ENCODE results near the gene ESCO1.
A peak's percentile ranks its signal among the peaks of the same experiment; 100 is the strongest.

ESCO1 gene

DNA sequence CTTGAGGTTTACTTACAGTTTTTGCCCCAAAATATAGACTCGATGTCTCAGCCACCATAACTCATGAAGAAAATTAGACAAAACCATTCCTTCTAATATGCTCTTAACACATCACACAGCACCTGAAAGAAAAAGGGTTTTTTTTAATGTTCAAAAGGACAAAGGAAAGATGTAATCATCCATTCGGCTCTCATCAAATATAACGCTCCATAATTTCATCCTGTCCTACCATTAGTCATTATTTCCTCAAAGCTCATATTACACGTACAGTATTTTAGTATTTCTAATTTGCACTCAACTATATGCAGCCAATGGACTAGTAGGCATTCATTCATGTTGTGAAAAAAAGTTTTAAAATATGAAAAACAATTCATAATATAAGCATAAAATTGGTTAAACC is 24.8 kb downstream of the ESCO1 start:
- no peak for DNase-seq

DNA sequence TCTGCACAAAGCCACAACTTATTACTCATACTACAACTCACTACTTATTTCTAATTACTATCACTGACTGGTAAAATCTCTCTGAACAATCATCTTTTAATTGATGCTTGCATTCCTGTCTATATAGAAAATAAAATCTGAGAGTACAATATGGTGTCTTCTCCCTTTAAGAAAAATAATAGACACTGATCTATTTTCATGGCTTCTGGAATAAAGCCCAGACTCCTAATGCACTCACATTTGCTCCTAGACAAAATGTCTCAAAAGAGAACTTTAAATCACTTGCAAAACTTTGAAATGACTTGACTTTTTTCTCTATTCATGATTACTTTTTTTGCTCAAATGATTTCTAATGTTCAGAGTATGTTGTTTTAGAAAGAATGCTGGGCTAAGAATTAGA is 28.7 kb downstream of the ESCO1 start:
- DNase-seq = no peak

DNA sequence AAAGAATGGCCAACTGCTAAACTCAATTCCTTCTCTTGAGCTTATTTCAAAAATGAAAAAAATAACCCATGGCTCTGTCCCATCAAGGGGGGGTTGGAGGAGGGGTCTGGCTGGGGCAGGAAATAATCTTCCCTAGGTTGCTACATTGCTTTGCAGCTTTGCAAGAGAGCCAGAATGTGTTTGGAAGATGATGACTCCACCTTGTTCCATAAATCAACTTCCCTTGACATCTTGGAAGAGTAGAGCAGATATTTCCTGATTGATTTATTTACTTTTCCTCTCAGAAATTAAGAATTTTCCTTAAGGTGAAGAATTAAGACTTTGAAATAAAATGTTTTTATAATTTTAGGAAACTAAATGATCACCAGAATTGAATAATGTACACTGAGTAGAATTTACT is 41.3 kb downstream of the ESCO1 start:
- DNase-seq = no peak

DNA sequence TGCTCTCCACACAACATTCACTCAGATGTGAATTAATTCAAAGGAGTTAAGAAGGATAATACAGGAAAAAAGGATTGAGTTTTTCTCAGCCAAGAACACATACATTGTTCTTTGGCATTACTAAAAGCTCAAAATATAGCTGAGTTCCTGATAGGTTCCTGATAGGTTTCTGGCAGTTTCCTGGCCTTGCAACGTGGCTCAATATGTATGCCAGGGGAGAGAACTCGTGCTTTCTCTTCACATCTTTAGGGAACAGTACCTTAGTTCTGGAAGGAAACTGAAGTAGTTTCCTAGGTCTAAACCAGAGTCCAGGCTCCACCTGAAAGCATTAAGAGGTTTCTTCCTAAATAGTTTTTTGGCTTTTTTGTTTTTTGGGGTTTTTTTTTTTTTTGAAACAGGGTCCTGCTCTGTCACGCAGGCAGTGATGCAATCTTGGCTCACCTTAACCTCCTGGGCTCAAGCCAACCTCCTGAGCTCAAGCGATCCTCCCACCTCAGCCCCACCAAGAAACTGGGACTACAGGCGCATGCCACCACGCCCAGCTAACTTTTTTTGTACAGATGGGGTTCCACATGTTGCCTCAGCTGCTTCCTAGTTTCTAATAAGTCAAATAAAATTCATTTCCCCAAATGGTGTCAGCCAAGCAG is 42.8 kb downstream of the ESCO1 start:
- no peak for DNase-seq

DNA sequence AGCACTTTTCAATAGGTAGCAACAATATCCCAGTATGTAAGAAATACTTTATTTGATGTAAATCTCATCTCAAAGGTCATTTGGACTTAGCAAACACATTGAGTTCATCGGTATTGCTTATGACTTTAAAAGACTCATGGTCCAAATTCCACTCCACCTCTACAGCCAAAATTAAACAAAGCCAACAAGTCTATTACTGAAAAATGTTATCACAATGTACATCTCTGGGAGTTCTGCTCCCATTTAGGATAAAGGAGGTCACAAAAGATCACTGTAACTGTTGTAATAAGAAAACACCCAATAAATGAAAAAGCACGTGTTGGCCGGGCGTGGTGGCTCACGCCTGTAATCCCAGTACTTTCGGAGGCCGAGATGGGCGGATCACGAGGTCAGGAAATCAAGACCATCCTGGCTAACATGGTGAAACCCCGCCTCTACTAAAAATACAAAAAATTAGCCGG is 50.0 kb downstream of the ESCO1 start:
- DNase-seq = no peak

DNA sequence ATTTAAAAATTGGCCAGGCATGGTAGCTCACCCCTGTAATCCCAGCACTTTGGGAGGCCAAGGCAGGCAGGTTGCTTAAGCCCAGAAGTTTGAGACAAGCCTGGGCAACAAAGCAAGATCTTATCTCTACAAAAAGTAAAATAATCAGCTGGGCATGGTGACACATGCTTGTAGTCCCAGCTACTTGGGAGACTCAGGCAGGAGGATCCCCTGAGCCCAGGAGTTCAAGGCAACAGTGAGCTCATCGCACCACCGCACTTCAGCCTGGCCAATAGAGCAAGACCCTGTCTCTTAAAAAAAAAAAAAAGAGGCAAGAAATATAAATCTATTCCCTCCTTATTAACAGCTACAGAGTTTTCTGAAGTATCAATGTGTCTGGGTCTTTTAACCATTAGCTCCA is 51.9 kb downstream of the ESCO1 start:
- DNase-seq = no peak

DNA sequence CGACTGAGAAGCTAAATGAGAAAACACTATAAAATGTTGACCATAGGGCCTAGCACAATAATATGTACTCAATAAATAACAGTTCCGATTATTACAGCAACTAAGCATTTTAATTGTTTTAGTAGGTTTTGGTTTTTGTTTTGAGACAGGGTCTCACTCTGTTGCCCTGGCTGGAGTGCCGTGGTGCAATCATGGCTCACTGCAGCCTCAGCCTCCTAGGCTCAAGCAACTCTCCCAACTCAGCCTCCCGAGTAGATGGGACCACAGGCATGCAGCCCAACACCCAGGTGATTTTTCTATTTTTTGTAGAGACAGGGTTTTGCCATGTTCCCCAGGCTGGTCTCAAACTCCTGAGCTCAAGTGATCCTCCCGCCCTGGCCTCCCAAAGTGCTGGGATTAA is 54.1 kb downstream of the ESCO1 start:
- no peak for DNase-seq

DNA sequence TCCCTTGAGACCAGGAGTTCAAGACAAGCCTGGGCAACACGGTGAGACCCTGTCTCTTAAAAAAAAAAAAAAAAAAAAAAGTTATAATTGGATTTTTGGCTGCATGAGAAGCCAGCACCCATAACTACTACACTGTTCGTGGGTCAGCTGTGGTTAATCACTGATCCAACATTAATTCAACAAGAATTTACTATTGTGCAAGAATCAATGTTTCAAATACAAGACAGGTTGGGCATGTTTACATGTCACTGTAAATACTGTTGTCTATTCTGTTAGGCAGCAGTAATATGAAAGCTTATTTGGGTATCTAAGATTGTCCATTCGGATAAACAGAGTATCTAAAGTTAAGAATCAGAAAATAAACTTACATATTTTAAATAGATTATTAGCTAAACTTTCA is 62.3 kb downstream of the ESCO1 start:
- no peak for DNase-seq

DNA sequence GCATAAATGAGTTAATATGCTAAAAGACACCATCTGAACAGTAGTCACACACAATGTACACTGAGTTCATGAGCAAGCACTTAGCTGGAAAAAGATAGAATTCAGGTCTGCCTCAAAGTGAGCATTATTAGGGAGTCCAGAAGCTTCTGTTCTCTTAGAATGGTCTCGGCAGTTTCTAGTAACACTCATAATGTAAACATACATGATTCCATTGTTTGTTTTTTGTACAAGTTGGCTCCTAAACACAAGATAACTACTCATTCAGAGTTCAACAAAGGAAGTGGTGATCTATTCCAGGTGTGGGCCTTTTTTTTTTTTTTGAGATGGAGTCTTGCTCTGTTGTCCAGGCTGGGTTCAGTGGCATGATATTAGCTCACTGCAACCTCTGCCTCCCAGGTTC is 66.2 kb downstream of the ESCO1 start:
- DNase-seq = no peak

DNA sequence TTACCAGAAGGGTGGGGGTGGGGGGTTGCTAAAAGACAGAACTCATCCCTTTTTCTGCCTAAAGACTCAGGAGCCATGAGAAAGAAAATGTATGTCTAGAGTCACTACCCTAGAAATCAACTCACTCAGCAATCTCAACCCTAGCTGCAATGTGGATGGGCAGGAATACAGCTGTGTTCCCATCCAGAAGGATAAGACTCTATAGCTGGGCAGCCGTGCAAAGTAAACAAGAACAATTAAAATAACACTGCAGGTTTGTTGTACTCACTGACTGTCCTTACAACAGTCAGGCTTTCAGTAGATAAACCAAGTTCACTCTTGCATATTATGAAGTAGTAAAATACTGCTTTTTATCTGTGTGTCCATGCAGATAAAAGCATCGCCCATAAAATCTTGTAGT is 74.0 kb downstream of the ESCO1 start:
- no peak for DNase-seq

DNA sequence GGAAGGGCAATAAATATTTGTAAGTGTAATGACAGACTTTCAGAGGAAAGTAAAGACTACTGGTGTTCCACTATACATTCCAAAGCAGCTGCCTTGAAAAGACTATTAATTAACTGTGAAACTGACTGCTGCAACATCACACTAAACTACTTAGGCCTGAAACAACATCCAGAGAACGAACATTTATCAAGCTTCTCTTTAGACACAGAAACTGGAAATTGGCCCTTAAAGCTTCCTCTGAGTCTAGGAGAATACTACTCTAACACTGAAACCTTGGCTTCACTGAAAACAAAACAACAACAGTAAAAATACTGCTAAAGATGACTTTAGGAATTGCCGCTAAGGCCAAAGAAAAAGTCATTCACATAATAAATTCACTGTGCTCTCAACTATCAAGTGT is 74.6 kb downstream of the ESCO1 start:
- no peak for DNase-seq

DNA sequence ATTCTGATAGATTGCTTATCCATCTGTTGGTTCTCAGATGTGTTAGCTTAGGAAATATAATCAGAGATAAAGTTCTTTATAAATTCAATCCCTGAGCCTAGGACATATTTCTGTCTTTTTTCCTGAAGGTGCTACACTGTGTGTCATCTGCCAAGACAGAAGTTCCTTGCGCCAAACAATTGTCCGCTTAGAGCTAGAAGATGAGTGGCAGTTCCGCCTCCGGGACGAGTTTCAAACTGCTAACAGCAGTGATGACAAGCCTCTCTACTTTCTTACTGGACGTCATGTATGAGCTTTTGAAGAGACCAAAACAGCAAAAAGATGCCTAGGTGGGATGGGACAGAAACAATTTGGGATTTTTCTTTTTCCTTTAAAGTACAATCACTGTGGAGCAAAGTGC is 78.0 kb downstream of the ESCO1 start:
- no peak for DNase-seq

DNA sequence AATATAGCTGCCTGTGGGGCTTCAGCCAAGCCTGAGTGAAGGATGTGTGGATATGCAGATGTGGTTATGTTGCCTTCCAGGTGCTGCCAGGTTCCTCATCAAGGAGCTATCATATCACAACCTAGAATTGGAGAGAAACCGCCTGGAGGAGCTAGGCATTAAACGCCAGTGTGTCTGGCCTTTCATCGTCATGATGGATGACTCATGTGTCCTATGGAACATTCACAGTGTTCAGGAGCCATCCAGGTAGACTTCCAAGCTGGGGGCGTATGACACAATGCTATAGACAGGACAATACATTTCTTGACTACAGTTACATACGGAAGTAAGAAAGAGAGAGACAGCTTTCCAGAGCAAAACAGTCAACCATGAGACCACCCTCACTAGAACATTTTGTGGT is 86.8 kb downstream of the ESCO1 start:
- no peak for DNase-seq

DNA sequence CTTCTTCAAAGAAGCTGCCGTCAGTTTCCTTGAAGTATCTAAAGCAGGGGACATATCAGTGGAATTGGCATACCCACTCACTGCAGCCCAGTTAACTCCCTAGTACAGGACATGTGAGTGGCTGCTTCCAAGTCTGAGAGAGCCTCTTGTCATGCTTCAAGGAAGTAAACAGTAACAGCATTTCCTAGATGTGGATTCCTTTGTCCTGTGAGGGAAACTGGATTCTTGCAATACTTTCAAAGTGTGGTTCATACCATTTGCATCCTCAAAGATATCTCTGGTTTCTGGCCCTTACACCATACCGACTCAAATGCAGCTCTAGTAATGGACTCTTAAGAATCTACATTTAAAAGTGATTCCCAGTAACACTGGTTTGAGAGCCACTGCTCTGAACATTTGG is 87.2 kb downstream of the ESCO1 start:
- no peak for DNase-seq

DNA sequence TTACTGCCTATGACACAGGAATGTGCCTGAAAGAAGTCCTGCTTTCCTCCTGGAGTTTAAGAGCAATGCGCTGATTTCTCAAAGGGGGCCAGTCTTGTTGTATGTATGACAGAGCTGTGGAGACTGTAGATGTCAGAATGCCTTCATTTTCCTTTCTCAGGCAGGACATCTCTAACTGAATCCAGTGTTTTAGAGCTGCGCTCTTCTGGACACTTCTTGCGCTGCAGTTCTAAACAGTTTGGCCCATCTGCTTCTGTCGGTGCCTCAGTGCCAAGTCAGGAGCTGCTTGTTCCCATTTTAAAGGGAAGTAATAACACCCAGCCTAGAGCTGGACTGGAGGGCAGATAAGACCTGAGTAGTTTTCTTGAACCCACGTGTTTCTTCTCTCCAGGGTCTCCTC is 91.4 kb downstream of the ESCO1 start:
- no peak for DNase-seq

DNA sequence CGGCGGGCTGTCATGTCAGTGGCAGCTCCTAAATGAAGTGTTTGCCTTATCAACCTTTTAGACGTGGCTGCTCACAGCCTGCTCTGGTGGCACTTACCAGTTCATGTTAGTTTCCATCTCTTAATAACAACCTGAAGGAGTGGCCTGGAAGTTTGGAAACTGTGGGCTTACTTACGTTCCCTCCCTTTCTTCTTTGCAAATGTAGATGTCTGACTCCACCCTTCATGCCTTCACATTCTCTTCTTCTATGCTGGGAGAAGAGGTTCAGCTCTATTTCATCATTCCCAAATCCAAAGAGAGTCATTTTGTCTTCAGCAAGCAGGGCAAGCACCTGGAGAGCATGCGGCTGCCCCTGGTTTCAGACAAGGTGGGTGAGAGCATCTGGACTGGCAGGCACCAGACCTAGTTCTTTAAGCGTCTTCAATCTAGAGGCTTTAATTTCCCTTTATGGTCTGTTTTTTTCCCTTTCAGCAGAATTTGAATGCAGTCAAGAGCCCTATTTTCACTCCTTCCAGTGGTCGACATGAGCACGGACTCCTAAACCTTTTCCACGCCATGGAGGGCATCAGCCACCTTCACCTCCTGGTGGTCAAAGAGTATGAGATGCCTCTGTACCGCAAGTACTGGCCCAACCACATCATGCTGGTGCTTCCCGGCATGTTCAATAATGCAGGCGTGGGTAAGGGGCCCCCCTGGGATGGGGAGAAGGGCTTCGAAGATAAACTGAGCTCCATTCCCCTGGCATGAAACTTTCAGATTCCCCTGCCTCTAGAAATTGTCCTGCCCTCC is 92.4 kb downstream of the ESCO1 start:
- DNase-seq = no peak

DNA sequence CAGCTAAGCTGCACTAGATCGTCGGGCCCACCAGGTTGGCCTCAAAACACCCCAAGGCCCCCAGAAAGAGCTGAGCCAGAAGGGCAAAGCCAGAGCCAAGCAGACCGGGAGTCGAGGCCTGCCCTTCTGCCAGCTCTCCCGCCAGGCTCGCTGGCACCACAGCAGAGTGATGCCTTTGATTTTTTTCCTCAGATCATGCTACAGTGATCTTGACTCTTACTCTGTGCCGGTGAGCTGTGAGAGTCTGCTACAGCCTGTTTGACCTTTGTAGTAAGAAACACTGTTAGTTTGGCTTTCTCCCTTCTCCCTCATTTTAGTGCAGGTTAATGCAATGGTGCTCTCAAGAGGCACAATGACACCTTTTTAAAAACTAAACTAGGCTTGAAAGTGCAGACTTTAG is 97.8 kb downstream of the ESCO1 start:
- no peak for DNase-seq

DNA sequence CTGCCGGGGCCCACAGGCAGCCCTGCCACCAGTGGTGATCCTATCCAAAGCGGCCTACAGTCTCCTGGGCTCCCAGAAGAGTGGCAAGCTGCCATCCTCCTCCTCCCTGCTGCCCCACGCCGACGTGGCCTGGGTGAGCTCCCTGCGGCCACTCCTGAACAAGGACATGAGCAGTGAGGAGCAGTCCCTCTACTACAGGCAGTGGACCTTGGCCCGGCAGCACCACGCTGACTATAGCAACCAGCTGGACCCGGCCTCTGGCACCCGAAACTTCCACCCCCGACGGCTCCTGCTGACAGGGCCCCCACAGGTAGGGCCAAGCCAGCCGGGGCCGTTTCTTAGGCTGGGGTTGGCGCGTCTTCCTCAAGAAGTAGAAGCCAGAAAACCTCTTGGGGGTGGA is 100.5 kb downstream of the ESCO1 start:
- DNase-seq = no peak

DNA sequence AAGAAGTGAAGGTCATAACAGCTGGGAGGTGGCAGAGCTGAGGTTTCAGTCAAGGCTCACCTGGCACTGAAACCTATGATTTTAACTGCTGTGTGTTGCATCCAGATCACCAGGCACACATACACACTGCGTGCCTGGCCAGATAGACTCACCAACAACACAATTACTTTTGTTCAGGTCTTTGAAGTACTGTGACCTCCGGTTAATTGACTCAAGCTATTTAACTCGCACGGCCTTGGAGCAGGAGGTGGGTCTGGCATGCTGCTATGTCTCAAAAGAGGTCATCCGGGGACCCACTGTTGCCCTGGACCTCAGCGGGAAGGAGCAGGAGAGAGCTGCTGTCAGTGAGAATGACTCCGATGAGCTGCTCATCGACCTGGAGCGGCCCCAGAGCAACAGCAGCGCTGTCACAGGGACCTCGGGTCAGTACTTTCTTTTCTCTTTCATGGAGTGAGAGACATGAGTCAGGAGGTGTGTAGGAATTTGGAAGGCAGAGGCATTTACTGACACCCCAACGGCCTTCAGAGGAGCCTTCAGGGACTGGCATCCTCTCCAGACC is 104.1 kb downstream of the ESCO1 start:
- DNase-seq = no peak

DNA sequence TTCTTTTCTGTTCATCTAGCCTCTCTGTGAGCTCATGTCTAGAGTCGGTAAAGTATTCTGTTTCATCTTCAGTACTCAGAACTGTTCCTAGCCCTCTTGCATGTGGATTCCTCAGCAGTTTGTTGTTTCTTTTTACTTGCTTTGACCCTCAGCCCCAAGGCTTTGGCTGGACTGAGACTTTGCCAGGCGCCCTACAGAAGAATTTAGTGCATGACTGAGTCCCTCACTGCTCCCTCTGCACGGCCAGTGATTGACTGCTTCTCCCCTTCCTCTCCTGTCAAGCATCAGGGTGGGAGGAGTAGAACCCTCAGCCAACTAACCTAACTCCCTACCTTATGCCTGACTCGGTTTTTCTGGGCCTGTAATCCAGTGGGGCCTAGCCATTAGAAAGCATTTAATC is 109.8 kb downstream of the ESCO1 start:
- no peak for DNase-seq

DNA sequence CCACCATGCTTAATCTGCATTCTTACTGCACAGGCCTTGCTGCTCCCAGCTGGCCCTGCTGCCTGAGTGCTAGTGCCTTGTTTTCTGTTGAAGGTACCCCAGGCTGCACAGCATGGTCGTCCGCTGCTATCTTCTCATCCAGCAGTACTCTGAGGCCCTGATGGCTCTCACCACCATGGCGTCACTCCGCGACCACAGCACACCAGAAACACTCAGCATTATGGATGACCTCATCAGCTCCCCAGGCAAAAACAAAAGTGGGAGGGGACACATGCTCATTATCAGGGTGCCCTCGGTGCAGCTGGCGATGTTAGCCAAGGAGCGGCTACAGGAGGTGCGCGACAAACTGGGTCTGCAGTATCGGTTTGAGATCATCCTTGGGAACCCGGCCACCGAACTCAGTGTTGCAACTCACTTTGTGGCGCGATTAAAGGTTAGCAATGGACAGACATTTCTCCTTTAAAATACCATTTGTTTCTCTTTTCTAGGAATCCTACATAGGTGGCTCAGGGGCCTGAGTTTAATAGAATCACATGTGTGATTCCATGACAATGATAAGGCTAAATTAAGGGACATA is 110.5 kb downstream of the ESCO1 start:
- DNase-seq = no peak

DNA sequence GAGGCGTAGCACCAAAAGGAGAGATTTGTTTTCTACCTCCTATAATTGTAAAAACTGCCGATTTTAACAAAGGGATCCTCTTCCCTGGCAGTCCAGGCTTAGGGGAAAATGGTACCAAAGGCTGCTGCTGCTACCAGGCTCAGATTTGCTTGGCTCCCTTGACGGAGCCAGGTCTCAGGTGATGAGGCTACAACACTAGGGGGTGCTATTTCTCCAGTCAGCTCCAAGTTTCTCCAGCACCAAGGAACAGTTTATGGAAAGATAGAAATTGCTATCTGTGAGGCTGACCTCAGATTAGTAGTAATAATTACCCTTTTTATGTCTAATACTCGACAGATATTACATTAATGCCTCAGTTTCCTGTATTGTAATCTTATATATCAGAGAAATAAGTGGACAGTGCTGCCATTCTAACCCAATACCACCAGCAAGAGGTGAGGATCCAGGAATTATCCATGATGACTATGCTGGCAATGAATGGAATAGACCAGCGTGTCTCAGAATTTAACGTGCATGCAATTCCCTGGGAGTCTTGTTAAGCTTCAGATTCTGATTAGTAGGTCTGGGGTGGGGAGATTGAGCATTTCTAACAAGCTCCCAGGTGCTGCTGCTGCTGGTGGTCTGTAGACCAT is 111.3 kb downstream of the ESCO1 start:
- peak; percentile 17 to 28 for DNase-seq

DNA sequence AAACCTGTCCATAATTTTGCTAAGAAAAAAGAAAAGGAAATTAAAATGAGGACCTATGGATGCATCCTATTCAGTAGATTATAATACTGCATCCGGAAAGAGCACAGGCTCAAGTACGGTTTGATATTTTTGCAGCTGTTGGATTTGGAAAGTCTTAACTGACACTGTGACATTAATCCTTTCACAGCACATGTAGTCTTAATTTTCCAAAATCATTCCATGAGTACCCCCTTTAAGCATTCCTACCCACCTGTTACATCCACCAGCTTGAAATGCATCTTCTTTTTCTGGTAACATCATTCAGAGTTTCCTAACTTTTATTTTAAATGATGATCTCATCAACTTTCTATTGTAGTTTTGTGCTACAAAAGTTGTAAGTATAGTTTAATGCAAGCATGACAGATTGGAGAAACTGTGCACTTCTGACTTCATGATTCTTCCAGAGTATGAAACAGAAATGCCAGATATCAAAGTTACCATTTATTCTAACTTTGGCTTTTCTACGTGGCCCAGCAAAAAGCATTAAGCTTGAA is 113.5 kb downstream of the ESCO1 start:
- no peak for DNase-seq

Data from stimulated activated CD4-positive, alpha-beta T cell treated with anti-CD3 and anti-CD28 coated beads, Interleukin-2, amount 100 ng/mL, for 48 hours (primary cell).